Measurements from ENCODE around the gene TALDO1.

DNA sequence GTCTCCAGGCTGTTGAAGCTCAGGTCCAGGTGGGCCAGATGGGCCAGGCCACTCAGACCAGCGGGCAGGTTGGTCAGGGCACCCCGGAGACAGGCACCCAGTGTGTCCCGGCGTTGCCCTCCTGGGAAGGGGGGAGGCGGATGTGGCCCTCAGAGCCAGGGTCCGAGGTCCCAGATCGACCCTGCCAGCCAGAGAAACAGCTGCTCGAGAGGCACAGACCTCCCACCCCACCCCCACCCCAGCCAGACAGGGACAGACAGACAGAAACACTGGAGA, 56.1 kb downstream of the TALDO1 start:
- TF ChIP-seq, protein P1, sequence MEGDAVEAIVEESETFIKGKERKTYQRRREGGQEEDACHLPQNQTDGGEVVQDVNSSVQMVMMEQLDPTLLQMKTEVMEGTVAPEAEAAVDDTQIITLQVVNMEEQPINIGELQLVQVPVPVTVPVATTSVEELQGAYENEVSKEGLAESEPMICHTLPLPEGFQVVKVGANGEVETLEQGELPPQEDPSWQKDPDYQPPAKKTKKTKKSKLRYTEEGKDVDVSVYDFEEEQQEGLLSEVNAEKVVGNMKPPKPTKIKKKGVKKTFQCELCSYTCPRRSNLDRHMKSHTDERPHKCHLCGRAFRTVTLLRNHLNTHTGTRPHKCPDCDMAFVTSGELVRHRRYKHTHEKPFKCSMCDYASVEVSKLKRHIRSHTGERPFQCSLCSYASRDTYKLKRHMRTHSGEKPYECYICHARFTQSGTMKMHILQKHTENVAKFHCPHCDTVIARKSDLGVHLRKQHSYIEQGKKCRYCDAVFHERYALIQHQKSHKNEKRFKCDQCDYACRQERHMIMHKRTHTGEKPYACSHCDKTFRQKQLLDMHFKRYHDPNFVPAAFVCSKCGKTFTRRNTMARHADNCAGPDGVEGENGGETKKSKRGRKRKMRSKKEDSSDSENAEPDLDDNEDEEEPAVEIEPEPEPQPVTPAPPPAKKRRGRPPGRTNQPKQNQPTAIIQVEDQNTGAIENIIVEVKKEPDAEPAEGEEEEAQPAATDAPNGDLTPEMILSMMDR (IDR thresholded peaks at IDR 0.05), result no peak
- TF ChIP-seq, protein P2, sequence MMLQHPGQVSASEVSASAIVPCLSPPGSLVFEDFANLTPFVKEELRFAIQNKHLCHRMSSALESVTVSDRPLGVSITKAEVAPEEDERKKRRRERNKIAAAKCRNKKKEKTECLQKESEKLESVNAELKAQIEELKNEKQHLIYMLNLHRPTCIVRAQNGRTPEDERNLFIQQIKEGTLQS (CRISPR knock-in tag; conservative IDR thresholded peaks at IDR 0.05), result no peak
- TF ChIP-seq ZNF138 (CRISPR knock-in tag; conservative IDR thresholded peaks at IDR 0.05) (no peak), ZNF416 (CRISPR knock-in tag; IDR thresholded peaks at IDR 0.05) (no peak), NR3C1 (CRISPR knock-in tag; conservative IDR thresholded peaks at IDR 0.05; ENCODE audit: low read depth) (no peak), FOXP1 (CRISPR knock-in tag; IDR thresholded peaks at IDR 0.05; ENCODE audit: borderline replicate concordance) (no peak), KAT7 (CRISPR knock-in tag; IDR thresholded peaks at IDR 0.05; ENCODE audit: borderline replicate concordance) (no peak)
- TF ChIP-seq, protein P3, sequence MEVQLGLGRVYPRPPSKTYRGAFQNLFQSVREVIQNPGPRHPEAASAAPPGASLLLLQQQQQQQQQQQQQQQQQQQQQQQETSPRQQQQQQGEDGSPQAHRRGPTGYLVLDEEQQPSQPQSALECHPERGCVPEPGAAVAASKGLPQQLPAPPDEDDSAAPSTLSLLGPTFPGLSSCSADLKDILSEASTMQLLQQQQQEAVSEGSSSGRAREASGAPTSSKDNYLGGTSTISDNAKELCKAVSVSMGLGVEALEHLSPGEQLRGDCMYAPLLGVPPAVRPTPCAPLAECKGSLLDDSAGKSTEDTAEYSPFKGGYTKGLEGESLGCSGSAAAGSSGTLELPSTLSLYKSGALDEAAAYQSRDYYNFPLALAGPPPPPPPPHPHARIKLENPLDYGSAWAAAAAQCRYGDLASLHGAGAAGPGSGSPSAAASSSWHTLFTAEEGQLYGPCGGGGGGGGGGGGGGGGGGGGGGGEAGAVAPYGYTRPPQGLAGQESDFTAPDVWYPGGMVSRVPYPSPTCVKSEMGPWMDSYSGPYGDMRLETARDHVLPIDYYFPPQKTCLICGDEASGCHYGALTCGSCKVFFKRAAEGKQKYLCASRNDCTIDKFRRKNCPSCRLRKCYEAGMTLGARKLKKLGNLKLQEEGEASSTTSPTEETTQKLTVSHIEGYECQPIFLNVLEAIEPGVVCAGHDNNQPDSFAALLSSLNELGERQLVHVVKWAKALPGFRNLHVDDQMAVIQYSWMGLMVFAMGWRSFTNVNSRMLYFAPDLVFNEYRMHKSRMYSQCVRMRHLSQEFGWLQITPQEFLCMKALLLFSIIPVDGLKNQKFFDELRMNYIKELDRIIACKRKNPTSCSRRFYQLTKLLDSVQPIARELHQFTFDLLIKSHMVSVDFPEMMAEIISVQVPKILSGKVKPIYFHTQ (CRISPR knock-in tag; IDR thresholded peaks at IDR 0.05), result no peak
- TF ChIP-seq, protein P4, sequence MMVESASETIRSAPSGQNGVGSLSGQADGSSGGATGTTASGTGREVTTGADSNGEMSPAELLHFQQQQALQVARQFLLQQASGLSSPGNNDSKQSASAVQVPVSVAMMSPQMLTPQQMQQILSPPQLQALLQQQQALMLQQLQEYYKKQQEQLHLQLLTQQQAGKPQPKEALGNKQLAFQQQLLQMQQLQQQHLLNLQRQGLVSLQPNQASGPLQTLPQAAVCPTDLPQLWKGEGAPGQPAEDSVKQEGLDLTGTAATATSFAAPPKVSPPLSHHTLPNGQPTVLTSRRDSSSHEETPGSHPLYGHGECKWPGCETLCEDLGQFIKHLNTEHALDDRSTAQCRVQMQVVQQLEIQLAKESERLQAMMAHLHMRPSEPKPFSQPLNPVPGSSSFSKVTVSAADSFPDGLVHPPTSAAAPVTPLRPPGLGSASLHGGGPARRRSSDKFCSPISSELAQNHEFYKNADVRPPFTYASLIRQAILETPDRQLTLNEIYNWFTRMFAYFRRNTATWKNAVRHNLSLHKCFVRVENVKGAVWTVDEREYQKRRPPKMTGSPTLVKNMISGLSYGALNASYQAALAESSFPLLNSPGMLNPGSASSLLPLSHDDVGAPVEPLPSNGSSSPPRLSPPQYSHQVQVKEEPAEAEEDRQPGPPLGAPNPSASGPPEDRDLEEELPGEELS (CRISPR knock-in tag; IDR thresholded peaks at IDR 0.05), result no peak
- TF ChIP-seq, protein P5, sequence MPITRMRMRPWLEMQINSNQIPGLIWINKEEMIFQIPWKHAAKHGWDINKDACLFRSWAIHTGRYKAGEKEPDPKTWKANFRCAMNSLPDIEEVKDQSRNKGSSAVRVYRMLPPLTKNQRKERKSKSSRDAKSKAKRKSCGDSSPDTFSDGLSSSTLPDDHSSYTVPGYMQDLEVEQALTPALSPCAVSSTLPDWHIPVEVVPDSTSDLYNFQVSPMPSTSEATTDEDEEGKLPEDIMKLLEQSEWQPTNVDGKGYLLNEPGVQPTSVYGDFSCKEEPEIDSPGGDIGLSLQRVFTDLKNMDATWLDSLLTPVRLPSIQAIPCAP (CRISPR knock-in tag; IDR thresholded peaks at IDR 0.05), result no peak

Measured in WTC11 (cell line).